HG03060 (cell line): ENCODE measurements around the gene C11orf91.

Experiments
- ATAC-seq: cut with Tn5 transposase; IDR thresholded peaks from one replicate; pipeline ENCODE4 v1.9.1; 2021; ENCODE audit warnings: low read depth, moderate number of reproducible peaks; ENCODE audit not compliant: unreplicated experiment

The C11orf91 gene

DNA sequence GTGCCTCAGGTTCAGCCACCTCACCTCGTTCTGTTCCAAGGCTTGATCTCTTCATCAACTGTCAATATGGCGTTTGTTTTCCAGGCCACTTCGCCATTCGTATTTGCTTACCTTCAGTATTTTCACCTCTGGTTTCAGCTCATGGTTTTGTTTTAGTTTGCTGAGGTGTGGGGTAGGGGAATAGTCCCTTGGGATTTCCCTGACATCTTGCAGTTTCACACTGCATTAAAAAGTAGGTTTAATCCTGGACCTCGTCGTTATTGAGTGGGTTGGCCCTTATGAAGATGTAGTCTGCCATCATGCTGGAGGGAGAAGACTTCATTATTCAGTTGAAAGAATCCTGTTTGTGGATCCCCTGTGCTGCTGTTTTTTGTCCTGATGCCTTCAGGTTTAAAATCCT is 46.0 kb downstream of the C11orf91 start:
- ATAC-seq = no peak

DNA sequence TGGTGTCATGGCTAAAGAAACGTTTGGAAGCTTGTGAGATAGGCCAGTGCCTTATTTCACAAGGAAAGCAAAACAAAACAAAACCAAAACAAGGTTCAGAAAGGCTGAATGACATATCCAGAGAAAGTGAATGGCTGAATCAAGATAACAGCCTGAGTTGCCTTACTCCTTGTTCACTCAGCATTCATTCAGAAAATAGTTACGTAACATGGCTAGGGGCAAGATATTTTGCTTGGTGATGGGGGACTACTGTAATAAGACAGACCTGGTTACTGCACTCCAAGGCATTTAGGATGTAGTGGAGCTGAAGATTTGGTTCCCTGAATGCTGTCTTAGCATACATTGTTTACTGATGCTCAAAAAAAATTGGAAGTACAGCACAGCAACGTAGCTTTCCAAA is 47.7 kb downstream of the C11orf91 start:
- ATAC-seq = no peak

DNA sequence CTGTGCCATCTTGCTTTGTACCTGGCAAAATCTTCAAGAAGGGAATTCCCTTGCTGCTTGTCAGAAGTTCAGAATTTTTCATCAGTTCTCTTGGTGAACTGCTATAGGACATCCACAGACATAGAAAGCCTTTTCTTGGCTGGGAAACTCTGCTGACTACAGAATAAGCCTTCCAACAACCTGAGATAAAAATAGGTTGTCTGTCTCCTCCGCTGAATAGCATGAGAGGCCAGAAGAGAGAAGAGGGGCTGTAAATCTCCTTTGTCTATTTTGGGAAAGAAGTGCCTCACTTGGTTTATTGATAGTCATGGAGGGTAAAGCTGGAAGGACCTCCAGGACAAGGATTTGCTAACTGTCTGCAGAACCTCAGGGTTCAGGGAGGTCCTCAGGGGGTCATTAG is 48.2 kb downstream of the C11orf91 start:
- ATAC-seq = no peak

DNA sequence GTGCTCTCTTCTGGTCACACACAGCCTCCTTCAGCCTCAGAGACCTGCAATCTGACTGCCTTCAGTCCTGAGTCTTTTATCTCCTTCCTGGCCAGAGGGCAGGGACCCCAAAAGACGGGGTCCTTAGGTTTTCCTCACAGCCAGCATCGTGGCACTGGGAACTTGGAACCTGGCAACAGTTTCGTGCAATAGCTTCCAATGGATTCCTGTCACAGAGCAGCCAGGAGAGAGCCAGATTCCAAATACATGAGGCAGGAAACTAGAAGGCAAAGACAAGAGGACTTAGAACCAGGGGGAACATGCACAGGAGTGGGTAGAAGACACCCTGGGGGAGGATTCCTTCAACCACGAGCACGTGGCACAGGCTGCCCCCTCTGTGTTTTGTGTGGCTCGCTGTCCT is 48.6 kb downstream of the C11orf91 start:
- no peak for ATAC-seq

DNA sequence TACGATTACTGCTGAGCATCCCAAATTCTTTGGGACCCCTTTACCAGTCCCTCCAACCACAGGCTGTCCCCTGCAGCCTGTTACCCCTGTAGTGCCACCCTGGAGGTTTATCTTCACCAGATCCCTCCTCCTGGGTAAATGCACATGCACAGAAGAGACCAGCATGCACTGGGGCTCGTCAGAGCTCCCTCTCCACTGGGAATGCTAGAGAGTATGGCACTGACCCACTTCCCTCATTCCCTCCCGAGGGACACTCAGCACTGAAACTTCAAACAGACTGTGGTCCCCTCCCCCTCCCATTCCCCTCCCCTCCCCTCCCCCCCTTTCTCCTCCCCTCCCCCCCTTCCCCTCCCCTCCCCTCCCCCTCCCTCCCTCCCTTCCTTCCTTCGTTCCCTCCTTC is 49.1 kb downstream of the C11orf91 start:
- no peak for ATAC-seq

DNA sequence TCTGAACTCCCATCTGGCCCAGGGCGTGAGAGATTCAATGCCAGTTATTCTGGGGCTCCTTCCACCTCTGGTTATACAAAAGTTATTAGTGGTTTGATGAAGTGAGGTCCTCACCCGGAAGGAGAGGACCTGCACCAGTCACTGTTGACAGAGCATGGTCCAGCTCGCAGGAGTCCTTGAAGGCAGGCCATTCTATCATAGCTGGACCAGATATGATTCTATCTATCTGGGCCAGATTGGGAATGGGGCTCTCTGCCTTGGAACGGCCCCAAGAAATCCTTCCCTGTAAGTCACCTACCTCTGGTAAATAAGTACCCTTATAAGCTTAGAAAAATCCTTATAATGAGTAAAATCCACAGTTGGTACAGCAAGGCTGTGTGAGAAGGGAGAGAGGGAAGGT is 50.7 kb downstream of the C11orf91 start:
- no peak for ATAC-seq
